OCI-LY1 (cell line): ENCODE results near the gene BHLHA9.

Experiments
- H2AFZ ChIP-seq: fragments of 200-600 bp; sonication (generic), shearing (Covaris generic); 2 replicates; pipeline ENCODE4 v1.6.0; 2014; ENCODE audit warnings: antibody characterized with exemption, mild to moderate bottlenecking, low read length
- H3F3A ChIP-seq: fragments of 200-600 bp; sonication (generic), shearing (Covaris generic); 2 replicates; pipeline ENCODE4 v1.6.0; 2014; ENCODE audit warnings: mild to moderate bottlenecking, antibody characterized with exemption, low read length, moderate library complexity; ENCODE audit not compliant: insufficient read depth
- H3K27ac ChIP-seq: fragments of 200-600 bp; sonication (generic); 2 replicates; pipeline ENCODE4 v1.5.1; 2014; ENCODE audit warnings: low read length, mixed run types, mild to moderate bottlenecking, low read depth; ENCODE audit not compliant: poor library complexity, severe bottlenecking
- H3K27me3 ChIP-seq: fragments of 200-600 bp; sonication (generic); 2 replicates; pipeline ENCODE4 v1.6.0; 2014; ENCODE audit warnings: antibody characterized with exemption, mild to moderate bottlenecking, low read length, moderate library complexity; ENCODE audit not compliant: insufficient read depth
- H3K36me3 ChIP-seq: fragments of 200-600 bp; sonication (generic); 2 replicates; pipeline ENCODE4 v1.6.1; 2014; ENCODE audit warnings: mild to moderate bottlenecking, antibody characterized with exemption, low read length, moderate library complexity, mixed read lengths; ENCODE audit not compliant: insufficient read depth
- H3K4me1 ChIP-seq: fragments of 200-600 bp; sonication (generic); 2 replicates; pipeline ENCODE4 v1.5.1; 2014; ENCODE audit warnings: mild to moderate bottlenecking, low read length, moderate library complexity; ENCODE audit not compliant: insufficient read depth, severe bottlenecking
- H3K4me2 ChIP-seq: fragments of 200-600 bp; sonication (generic), shearing (Covaris generic); 2 replicates; pipeline ENCODE4 v1.6.1; 2014; ENCODE audit warnings: low read length
- H3K4me3 ChIP-seq: fragments of 200-600 bp; sonication (generic); 2 replicates; pipeline ENCODE4 v1.5.1; 2014; ENCODE audit warnings: low read length, low read depth, mild to moderate bottlenecking, mixed read lengths; ENCODE audit not compliant: poor library complexity, severe bottlenecking
- H3K79me2 ChIP-seq: fragments of 200-600 bp; shearing (Covaris generic); 2 replicates; pipeline ENCODE4 v1.6.1; 2016; ENCODE audit warnings: mixed run types, low read length, mixed read lengths; ENCODE audit not compliant: insufficient read depth
- H3K9ac ChIP-seq: fragments of 200-600 bp; sonication (generic), shearing (Covaris generic); 2 replicates; pipeline ENCODE4 v1.6.1; 2014; ENCODE audit warnings: mild to moderate bottlenecking, low read length, mixed read lengths
- H3K9me2 ChIP-seq: fragments of 200-600 bp; sonication (generic), shearing (Covaris generic); 2 replicates; pipeline ENCODE4 v1.6.1; 2014; ENCODE audit warnings: low read depth, mild to moderate bottlenecking, low read length, mixed read lengths
- H3K9me3 ChIP-seq: fragments of 200-600 bp; shearing (Covaris generic); 2 replicates; pipeline ENCODE4 v1.6.1; 2014; ENCODE audit warnings: low read length, mixed read lengths
- H4K20me1 ChIP-seq: fragments of 200-600 bp; sonication (generic), shearing (Covaris generic); 2 replicates; pipeline ENCODE4 v1.6.0; 2016; ENCODE audit warnings: mild to moderate bottlenecking, low read length; ENCODE audit not compliant: insufficient read depth
- CTCF ChIP-seq: fragments of 200-600 bp; sonication (generic), shearing (Covaris generic); IDR thresholded peaks from 2 replicates; pipeline ENCODE4 v1.5.1; 2017; ENCODE audit warnings: mild to moderate bottlenecking, antibody characterized with exemption, low read length, moderate library complexity, mixed read lengths
- EZH2 ChIP-seq: fragments of 200-600 bp; sonication (generic), shearing (Covaris generic); IDR thresholded peaks from 2 replicates; pipeline ENCODE4 v1.8.0; 2017; ENCODE audit warnings: borderline replicate concordance, mixed run types, mild to moderate bottlenecking, antibody characterized with exemption, low read length, moderate library complexity, mixed read lengths

Gene BHLHA9

GRCh38 chr17:1256699-1257098, 13.5 kb upstream of the BHLHA9 start:
- H3K4me1 ChIP-seq = peaks cover 11% of the 10 kb centered on the region
- TF ChIP-seq CTCF = no peak
- TF ChIP-seq EZH2 = no peak
- no peaks in the 10 kb centered on the region for H3K79me2 ChIP-seq
- no peaks in the 10 kb centered on the region for H3K9me3 ChIP-seq
- no peak overlapping the region for H3K4me2 ChIP-seq
- H3K4me3 ChIP-seq = no peak overlapping the region
- H3K9ac ChIP-seq = no peak overlapping the region
- no peaks in the 10 kb centered on the region for H4K20me1 ChIP-seq
- no peaks in the 10 kb centered on the region for H3F3A ChIP-seq
- H3K36me3 ChIP-seq = no peaks in the 10 kb centered on the region
- H2AFZ ChIP-seq = no peak overlapping the region
- H3K27me3 ChIP-seq = no peaks in the 10 kb centered on the region; the same call in 1 of the 2 replicates
- H3K27ac ChIP-seq = no peak overlapping the region
- H3K9me2 ChIP-seq = no peaks in the 10 kb centered on the region

DNA sequence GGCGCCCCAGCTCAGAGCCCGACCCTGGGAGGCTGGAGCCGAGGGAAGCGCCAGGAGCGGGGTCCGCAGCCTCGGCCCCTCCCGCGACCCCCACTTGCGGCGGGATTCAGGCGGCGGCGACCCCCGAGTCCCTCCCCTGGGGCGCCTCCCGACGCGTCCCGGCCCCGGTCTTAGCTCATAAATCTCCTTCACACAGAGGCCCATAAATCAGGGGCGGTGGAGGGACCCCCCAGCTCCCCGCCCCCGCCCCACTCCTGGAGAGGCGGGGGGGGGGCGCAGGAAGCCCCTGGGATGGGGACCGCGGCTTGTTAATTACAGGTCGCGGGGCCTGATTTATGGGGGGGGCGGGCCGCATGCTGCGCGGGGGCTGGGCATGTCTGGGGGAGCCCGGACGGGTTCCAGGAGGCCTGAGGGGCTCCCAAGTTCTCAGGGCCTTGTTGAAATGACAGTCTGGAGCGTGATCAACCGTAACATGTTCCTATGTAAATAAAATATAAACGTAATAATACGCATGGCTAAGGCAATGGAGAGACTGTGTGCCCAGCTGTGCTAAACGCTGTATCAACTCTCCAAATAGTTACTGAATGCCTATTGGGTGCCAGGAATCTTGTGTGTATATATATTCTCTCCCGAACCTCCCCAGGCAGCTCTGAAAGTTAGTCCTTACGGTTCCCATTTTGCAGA, 10.0 kb upstream of the BHLHA9 start:
- Histone ChIP-seq H3K79me2 (no peaks in the 10 kb centered on the region), H3K9ac (no peak overlapping the region), H3K4me1 (peaks cover 4% of the 10 kb centered on the region), H3K27ac (no peak overlapping the region), H3K4me3 (no peak overlapping the region), H3F3A (no peaks in the 10 kb centered on the region), H3K9me3 (no peaks in the 10 kb centered on the region), H3K4me2 (no peak overlapping the region), H4K20me1 (no peaks in the 10 kb centered on the region), H2AFZ (no peak overlapping the region), H3K9me2 (no peaks in the 10 kb centered on the region), H3K36me3 (no peaks in the 10 kb centered on the region), H3K27me3 (no peaks in the 10 kb centered on the region; the same call in 1 of the 2 replicates)
- TF ChIP-seq CTCF = no peak
- TF ChIP-seq EZH2 = no peak

- H3K9me2 ChIP-seq = no peaks in the 10 kb centered on the region
- no peaks in the 10 kb centered on the region for H3K36me3 ChIP-seq
- TF ChIP-seq CTCF = no peak
- no peak for TF ChIP-seq EZH2
- H3K9me3 ChIP-seq = no peaks in the 10 kb centered on the region
- no peaks in the 10 kb centered on the region for H3K79me2 ChIP-seq
- H3K4me2 ChIP-seq = no peak overlapping the region
- peaks cover 4% of the 10 kb centered on the region for H3K4me1 ChIP-seq
- no peak overlapping the region for H3K9ac ChIP-seq
- no peak overlapping the region for H3K27ac ChIP-seq
- no peak overlapping the region for H3K4me3 ChIP-seq
- H3F3A ChIP-seq = no peaks in the 10 kb centered on the region
- H4K20me1 ChIP-seq = no peaks in the 10 kb centered on the region
- no peaks in the 10 kb centered on the region; the same call in 1 of the 2 replicates for H3K27me3 ChIP-seq
- no peak overlapping the region for H2AFZ ChIP-seq
These were observed 9.5 kb upstream of the BHLHA9 start for GRCh38 chr17:1260770-1261161.
